Measurements from ENCODE around the gene ARHGAP32.

Gene ARHGAP32

GRCh38 chr11:129042503-129042902, 149.6 kb downstream of the ARHGAP32 start:
- no peak for DNase-seq (ENCODE audit: low read depth)
- no peak overlapping the region for H3K4me3 ChIP-seq (ENCODE audit: low read depth, low read length)
- TF ChIP-seq CTCF (IDR thresholded peaks at IDR 0.05; ENCODE audit: low read depth, low read length, missing control alignments), result no peak

- TF ChIP-seq CTCF (IDR thresholded peaks at IDR 0.05; ENCODE audit: low read depth, low read length, missing control alignments), result no peak
- no peak for DNase-seq (ENCODE audit: low read depth)
- no peak overlapping the region for H3K4me3 ChIP-seq (ENCODE audit: low read depth, low read length)
These were observed 150.5 kb downstream of the ARHGAP32 start for GRCh38 chr11:129041611-129042018.

GRCh38 chr11:129040934-129041333, 151.2 kb downstream of the ARHGAP32 start:
- no peak for DNase-seq (ENCODE audit: low read depth)
- no peak overlapping the region for H3K4me3 ChIP-seq (ENCODE audit: low read depth, low read length)
- TF ChIP-seq CTCF (IDR thresholded peaks at IDR 0.05; ENCODE audit: low read depth, low read length, missing control alignments), result no peak

- DNase-seq (ENCODE audit: low read depth), result no peak
- H3K4me3 ChIP-seq (ENCODE audit: low read depth, low read length), result no peak overlapping the region
- no peak for TF ChIP-seq CTCF (IDR thresholded peaks at IDR 0.05; ENCODE audit: low read depth, low read length, missing control alignments)
These were observed 156.9 kb downstream of the ARHGAP32 start for GRCh38 chr11:129035244-129035643.

GRCh38 chr11:129034001-129034400, 158.1 kb downstream of the ARHGAP32 start:
- no peak for TF ChIP-seq CTCF (IDR thresholded peaks at IDR 0.05; ENCODE audit: low read depth, low read length, missing control alignments)
- no peak overlapping the region for H3K4me3 ChIP-seq (ENCODE audit: low read depth, low read length)
- DNase-seq (ENCODE audit: low read depth), result no peak

GRCh38 chr11:129023968-129024676, 168.0 kb downstream of the ARHGAP32 start:
- DNase-seq (ENCODE audit: low read depth), result no peak
- H3K4me3 ChIP-seq (ENCODE audit: low read depth, low read length), result no peak overlapping the region
- no peak for TF ChIP-seq CTCF (IDR thresholded peaks at IDR 0.05; ENCODE audit: low read depth, low read length, missing control alignments)

- no peak for DNase-seq (ENCODE audit: low read depth)
- no peak overlapping the region for H3K4me3 ChIP-seq (ENCODE audit: low read depth, low read length)
- no peak for TF ChIP-seq CTCF (IDR thresholded peaks at IDR 0.05; ENCODE audit: low read depth, low read length, missing control alignments)
These were observed 170.8 kb downstream of the ARHGAP32 start for GRCh38 chr11:129021295-129021694.

Data from GM12864 (cell line).